ENCODE measurements around the gene CES1.
"Not testable (repeated sequence)": the region's sequence is repeated elsewhere in the genome, so short reads cannot be mapped to it uniquely, and the experiment has no call there.

CES1 gene

DNA sequence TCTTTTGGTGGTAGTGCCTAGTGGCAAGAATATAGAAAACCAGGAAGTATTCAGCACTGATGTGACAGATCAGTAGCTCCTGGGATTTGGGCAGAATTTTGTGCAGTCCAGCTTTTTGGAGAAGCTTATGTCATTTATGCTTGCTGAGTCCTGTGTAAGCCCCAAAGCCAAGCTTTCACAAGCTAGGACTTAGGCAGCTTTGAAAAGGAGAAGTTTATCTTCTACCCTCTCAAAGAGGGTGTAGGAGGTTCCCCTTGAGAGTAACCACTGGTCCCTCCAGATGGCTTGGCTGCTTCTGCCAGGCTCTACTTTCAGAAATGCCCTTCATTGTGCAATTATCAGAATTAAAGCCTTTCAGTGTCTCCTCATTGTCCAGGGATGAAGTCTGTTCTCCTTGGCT lies 78.8 kb downstream of the CES1 start:
- Histone ChIP-seq H3K4me3 (ENCODE audit: low read depth, low read length) (no peak overlapping the region), H3K9me3 (ENCODE audit: severe bottlenecking) (no peaks in the 10 kb centered on the region), H3K36me3 (no peaks in the 10 kb centered on the region), H3K27me3 (ENCODE audit: insufficient read depth, low read depth, severe bottlenecking) (no peaks in the 10 kb centered on the region), H3K27ac (no peak overlapping the region)
- DNase-seq, result no peak
- TF ChIP-seq, protein P1, sequence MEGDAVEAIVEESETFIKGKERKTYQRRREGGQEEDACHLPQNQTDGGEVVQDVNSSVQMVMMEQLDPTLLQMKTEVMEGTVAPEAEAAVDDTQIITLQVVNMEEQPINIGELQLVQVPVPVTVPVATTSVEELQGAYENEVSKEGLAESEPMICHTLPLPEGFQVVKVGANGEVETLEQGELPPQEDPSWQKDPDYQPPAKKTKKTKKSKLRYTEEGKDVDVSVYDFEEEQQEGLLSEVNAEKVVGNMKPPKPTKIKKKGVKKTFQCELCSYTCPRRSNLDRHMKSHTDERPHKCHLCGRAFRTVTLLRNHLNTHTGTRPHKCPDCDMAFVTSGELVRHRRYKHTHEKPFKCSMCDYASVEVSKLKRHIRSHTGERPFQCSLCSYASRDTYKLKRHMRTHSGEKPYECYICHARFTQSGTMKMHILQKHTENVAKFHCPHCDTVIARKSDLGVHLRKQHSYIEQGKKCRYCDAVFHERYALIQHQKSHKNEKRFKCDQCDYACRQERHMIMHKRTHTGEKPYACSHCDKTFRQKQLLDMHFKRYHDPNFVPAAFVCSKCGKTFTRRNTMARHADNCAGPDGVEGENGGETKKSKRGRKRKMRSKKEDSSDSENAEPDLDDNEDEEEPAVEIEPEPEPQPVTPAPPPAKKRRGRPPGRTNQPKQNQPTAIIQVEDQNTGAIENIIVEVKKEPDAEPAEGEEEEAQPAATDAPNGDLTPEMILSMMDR (IDR thresholded peaks at IDR 0.05; ENCODE audit: low read depth, low read length), result no peak

GRCh38 chr16:55753145-55753631 lies 79.7 kb downstream of the CES1 start:
- not testable (repeated sequence) for H3K9me3 ChIP-seq (ENCODE audit: severe bottlenecking); H3K4me3 ChIP-seq (ENCODE audit: low read depth, low read length); DNase-seq; H3K27ac ChIP-seq; H3K27me3 ChIP-seq (ENCODE audit: insufficient read depth, low read depth, severe bottlenecking); H3K36me3 ChIP-seq

Measured in WERI-Rb-1 (cell line).